Loucy (cell line): Measurements from ENCODE around the gene ZNF292.

ENCODE experiments used
- CTCF ChIP-seq: fragments of 200-600 bp; sonication (generic); conservative IDR thresholded peaks from 2 replicates; pipeline ENCODE4 v1.5.1; 2014; ENCODE audit warnings: mild to moderate bottlenecking, antibody characterized with exemption, low read length
- EZH2phosphoT487 ChIP-seq: fragments of 200-600 bp; IDR thresholded peaks from 2 replicates; pipeline ENCODE4 v1.6.1; 2018; ENCODE audit warnings: antibody characterized with exemption, mild to moderate bottlenecking, moderate library complexity, borderline replicate concordance

- TF ChIP-seq CTCF: no peak
- no peak for TF ChIP-seq EZH2phosphoT487
These were observed 94.7 kb downstream of the ZNF292 start for GRCh38 chr6:87250019-87250418.
